K562 (cell line): ENCODE data around the gene STUM. TPM values are rescaled to one million over a fixed set of nuclear protein-coding genes. Genes with fewer than 3 reads are reported as not detected.

Experiments used
- ATAC-seq: fragments of 200-7000 bp; cut with Tn5 transposase; 3 replicates; pipeline ENCODE4 v1.9.1; 2020; ENCODE audit warnings: moderate library complexity
- BruUV-seq: library from RNA; stranded (reverse); fragments of 400-500 nt; replicated peaks from 2 replicates; lab custom pipeline; 2021; lab: Mats Ljungman, UMichigan
- CTCF ChIA-PET: fragments of 300-600 bp; formaldehyde crosslinking; extraction: SDS; loops from one replicate; lab custom pipeline; 2021; ENCODE audit warnings: low intra/inter-chr PET ratio; lab: Yijun Ruan, JAX
- POLR2A ChIA-PET: fragments of 300-600, 350-650 bp; sonication (Branson Sonifier 250); formaldehyde crosslinking; extraction: SDS; loops from one replicate; lab custom pipeline; 2021; ENCODE audit warnings: antibody characterized with exemption, inconsistent platforms; lab: Yijun Ruan, JAX
- DNase-seq, 4 experiments: peaks; one replicate each; pipeline versions ENCODE4 v3.0.0 to v3.0.0-alpha.2; 2011 to 2018; ENCODE audit warnings: low spot score in 3 of 4, mixed read lengths in 3 of 4; ENCODE audit errors: extremely low read depth in 1 of 4
- FAIRE-seq: peaks from 2 replicates; lab custom pipeline; 2011; peaks lifted over from hg19 to GRCh38; lab: Jason Lieb, UNC
- H2AFZ ChIP-seq: 2 replicates; pipeline ENCODE4 v1.6.0; 2011; ENCODE audit warnings: low read depth, low read length, control low read depth, inconsistent platforms
- H3K27ac ChIP-seq: fragments of 200-600 bp; 3 replicates; pipeline ENCODE4 v1.8.0; 2011; ENCODE audit warnings: low read depth, mild to moderate bottlenecking, control low read depth, inconsistent platforms, low read length, moderate library complexity, mixed read lengths; ENCODE audit errors: extremely low read depth
- H3K27me3 ChIP-seq, 2 experiments: fragments of 300-600 bp in 1 of 2; 2 replicates in 1 of 2; 3 replicates in 1 of 2; pipeline versions ENCODE4 v1.6.0 to v1.8.0; 2011; ENCODE audit warnings: inconsistent platforms in 2 of 2, low read length in 2 of 2, mild to moderate bottlenecking in 1 of 2, mixed read lengths in 1 of 2, moderate library complexity in 1 of 2; ENCODE audit not compliant: control insufficient read depth in 2 of 2, insufficient read depth in 2 of 2
- H3K36me3 ChIP-seq: fragments of 300-600 bp; 3 replicates; pipeline ENCODE4 v1.8.0; 2011; ENCODE audit warnings: mild to moderate bottlenecking, low read length, inconsistent platforms; ENCODE audit not compliant: control insufficient read depth, insufficient read depth
- H3K4me1 ChIP-seq, 2 experiments: fragments of 200-600 bp in 1 of 2; replicated peaks in 1 of 2; 2 replicates in 1 of 2; 3 replicates in 1 of 2; pipeline versions ENCODE4 v1.5.1 to v1.8.0; 2011; ENCODE audit warnings: inconsistent platforms in 2 of 2, low read length in 2 of 2, mild to moderate bottlenecking in 1 of 2, mixed read lengths in 1 of 2, moderate library complexity in 1 of 2; ENCODE audit not compliant: control insufficient read depth in 2 of 2, insufficient read depth in 2 of 2
- H3K4me2 ChIP-seq: 2 replicates; pipeline ENCODE4 v1.6.1; 2011; ENCODE audit warnings: low read length, control low read depth, inconsistent platforms, mixed read lengths; ENCODE audit not compliant: insufficient read depth
- H3K4me3 ChIP-seq: fragments of 200-600 bp; sonication (generic), shearing (Covaris generic); 2 replicates; pipeline ENCODE4 v1.5.1; 2016; ENCODE audit warnings: control low read depth, inconsistent platforms
- H3K79me2 ChIP-seq: fragments of 200-600 bp; 3 replicates; pipeline ENCODE4 v1.8.0; 2011; ENCODE audit warnings: low read length, inconsistent platforms; ENCODE audit not compliant: control insufficient read depth, insufficient read depth
- H3K9ac ChIP-seq, 2 experiments: 2 replicates each; pipeline versions ENCODE4 v1.6.0 to v1.6.1; 2011; ENCODE audit warnings: low read depth in 2 of 2, low read length in 2 of 2, control low read depth in 1 of 2, inconsistent platforms in 1 of 2, mild to moderate bottlenecking in 1 of 2, mixed read lengths in 1 of 2; ENCODE audit not compliant: insufficient read depth in 1 of 2
- H3K9me1 ChIP-seq: one replicate; pipeline ENCODE4 v1.6.0; 2011; ENCODE audit warnings: inconsistent platforms, mild to moderate bottlenecking, low read length, moderate library complexity; ENCODE audit not compliant: control insufficient read depth, insufficient read depth
- H3K9me3 ChIP-seq: replicated peaks from 2 replicates; pipeline ENCODE4 v1.5.1; 2011; ENCODE audit warnings: low read depth, low read length, inconsistent platforms; ENCODE audit not compliant: control insufficient read depth, insufficient read depth
- H4K20me1 ChIP-seq: replicated peaks from 2 replicates; pipeline ENCODE4 v1.6.1; 2011; ENCODE audit warnings: low read length, inconsistent platforms, mixed read lengths; ENCODE audit not compliant: control insufficient read depth, insufficient read depth
- IFI16 ChIP-seq: fragments of 250-450 bp; sonication (Bioruptor Pico); IDR thresholded peaks from 2 replicates; pipeline ENCODE4 v2.1.2; 2022; ENCODE audit warnings: mild to moderate bottlenecking, inconsistent platforms
- STAG1 ChIP-seq: sonication (generic); formaldehyde crosslinking; IDR thresholded peaks from 2 replicates; pipeline ENCODE4 v1.5.0; 2020; ENCODE audit warnings: missing genetic modification reagents, borderline replicate concordance
- U2AF1 ChIP-seq: fragments of 200-400 bp; formaldehyde crosslinking; optimal IDR thresholded peaks from 2 replicates; pipeline ENCODE3; 2017; ENCODE audit warnings: mild to moderate bottlenecking, low read depth, low read length, moderate library complexity
- ZFP91 ChIP-seq: sonication (generic); formaldehyde crosslinking; IDR thresholded peaks from 2 replicates; pipeline ENCODE4 v1.8.0; 2022; ENCODE audit warnings: mild to moderate bottlenecking, missing genetic modification reagents
- ZNF232 ChIP-seq: sonication (generic); formaldehyde crosslinking; IDR thresholded peaks from 2 replicates; pipeline ENCODE4 v1.8.0; 2022; ENCODE audit warnings: mild to moderate bottlenecking, missing genetic modification reagents
- WGBS: fragments of 100-300 bp; shearing (Covaris generic); methylation state at CpG from one replicate; pipeline ENCODE4 v1.1.6; 2016; ENCODE audit warnings: low coverage, mixed read lengths; ENCODE audit not compliant: insufficient coverage; ENCODE audit errors: missing lambda C conversion rate; 5-methylcytosine and 5-hydroxymethylcytosine counted together
- in situ Hi-C: fragments of 300-500 bp; cut with MboI; formaldehyde crosslinking; loops from 4 replicates; pipeline ENCODE4 v1.15.0; 2018; ENCODE audit warnings: inconsistent platforms, mixed read lengths
- intact Hi-C: fragments of 100-400 bp; cut with micrococcal nuclease; formaldehyde crosslinking; loops from 2 replicates; pipeline ENCODE4 v1.14.2; 2022
- polyA plus RNA-seq, 8 experiments: library from polyadenylated mRNA; depleted of rRNA in 4 of 8; stranded (reverse) in 5 of 8; unstranded in 3 of 8; fragments of >200 nt; fragmentation: Nextera tagmentation in 2 of 8; fragmentation: Illumina TruSeq in 1 of 8; extraction: Ambion mirVana in 2 of 8; extraction: Trizol in 1 of 8; gene quantifications; 2 replicates each; pipeline versions ENCODE4 v1.2.1 to v1.2.3, GENCODE V29; 2011 to 2014; ENCODE audit warnings: inconsistent platforms in 1 of 8, missing spikeins in 1 of 8
- total RNA-seq, 7 experiments: library from RNA; depleted of rRNA in 6 of 7; stranded (reverse); fragments of >200 nt in 6 of 7; fragmentation: Illumina TruSeq in 2 of 7; extraction: Trizol in 2 of 7; gene quantifications; 2 replicates each; pipeline versions ENCODE4 v1.2.1 to v1.2.3, GENCODE V29; 2011 to 2021; ENCODE audit warnings: low replicate concordance in 1 of 7

STUM gene
- total and polyA plus RNA-seq, 9 of the 15 experiments (the other 6 are each of a cell fraction or from before 2014, with no cell fraction given) = not detected

DNA sequence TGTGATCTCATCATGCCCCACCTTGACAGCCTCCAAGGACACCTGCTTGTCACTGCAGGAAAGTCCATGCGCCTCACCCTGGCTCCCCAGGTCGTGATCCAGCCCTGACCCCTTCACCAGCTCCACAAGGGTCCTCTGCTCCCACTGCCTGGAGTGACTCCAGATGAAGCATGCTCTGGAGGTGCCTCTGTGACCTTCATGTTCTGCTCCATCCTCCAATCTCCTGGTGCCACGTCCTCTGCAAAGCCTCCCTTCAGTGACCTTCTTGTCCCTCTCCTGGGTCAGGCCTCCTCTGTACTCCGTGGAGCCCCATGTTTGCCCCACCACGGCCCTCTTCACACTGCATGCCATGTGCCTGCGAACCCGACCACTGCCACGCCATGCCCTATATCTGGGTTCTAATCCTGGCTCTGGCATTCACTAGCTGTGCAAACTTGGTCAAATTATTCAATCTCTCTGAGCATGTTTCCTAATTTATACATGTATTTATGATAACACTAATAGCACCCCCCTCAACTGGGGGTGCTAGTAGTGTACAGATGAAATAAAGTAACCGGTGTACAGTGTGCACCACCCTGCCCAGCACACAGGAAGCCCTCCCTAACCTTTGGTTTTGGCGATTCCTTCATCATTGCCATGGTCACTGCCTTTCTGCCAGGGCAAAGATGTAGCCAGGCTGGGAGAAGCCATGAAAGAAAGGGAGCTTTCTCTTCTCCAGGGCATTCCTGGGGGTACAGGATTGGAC is 77.4 kb downstream of the STUM start:
- BruUV-seq = no TSS peak
- DNase-seq = no peak

More for the DNA sequence above, 77.4 kb downstream of the STUM start:
- 0 out of 2 replicates have a peak, but pooled peaks cover 5% of the 10 kb centered on the region for H4K20me1 ChIP-seq
- H3K9me1 ChIP-seq = no peaks in the 10 kb centered on the region
- H2AFZ ChIP-seq = 0 out of 2 replicates have a peak overlapping the region, but pooled peaks have one; percentile 26
- peaks cover 2% of the 10 kb centered on the region; the same call in 1 of the 2 replicates for H3K9me3 ChIP-seq
- no peaks in the 10 kb centered on the region for H3K36me3 ChIP-seq
- H3K79me2 ChIP-seq = no peaks in the 10 kb centered on the region
- no peak for FAIRE-seq
- peak; percentile 65 for ATAC-seq
- TF ChIP-seq ZFP91 (0 out of 2 replicates have a peak, but pooled peaks have one; percentile 21), ZNF232 (0 out of 2 replicates have a peak, but pooled peaks have one; percentile 11), U2AF1 (no peak), STAG1 (CRISPR knock-in tag) (0 out of 2 replicates have a peak, but pooled peaks have one; percentile 8), IFI16 (CRISPR knock-in tag) (no peak)
- intact Hi-C loops = no loop called here
- H3K4me2 ChIP-seq = no peak overlapping the region
- H3K4me3 ChIP-seq = no peak overlapping the region
- H3K27ac ChIP-seq = no peak overlapping the region
- no peaks in the 10 kb centered on the region for H3K4me1 ChIP-seq
- no peak overlapping the region for H3K9ac ChIP-seq
- ChIA-PET POLR2A (interaction anchor here (0.6 to 1.0 kb wide), 7 partner anchors 10 to 206 kb away, joined by 3 to 6 read pairs (median 3); no protein-coding TSS in a partner anchor), CTCF (interaction anchor here (1.0 kb wide), 1 partner anchor 812 kb away, joined by 3 read pairs; no protein-coding TSS in a partner anchor)
- peaks cover 3 to 45% of the 10 kb centered on the region in 2 experiments; a peak in 3 of 5 replicates for H3K27me3 ChIP-seq
- WGBS = 7% methylated on average over 10 of the region's 10 CpGs
- in situ Hi-C loops = no loop called here
